Left lung (tissue), 10 donors: ENCODE results near the gene WDR83. TPM values are rescaled to one million over a fixed set of nuclear protein-coding genes. Genes with fewer than 3 reads are reported as not detected.
A peak's percentile ranks its signal among the peaks of the same experiment; 100 is the strongest.

Experiments used
- ATAC-seq: fragments of 200-7000 bp; cut with Tn5 transposase; one replicate; pipeline ENCODE4 v1.9.1; 2020; ENCODE audit warnings: moderate library complexity
- DNase-seq, 4 donors: peaks; one replicate each; pipeline ENCODE4 v3.0.0-alpha.2; 2013 to 2020
- H3K27ac ChIP-seq, 2 donors: fragments of 200-600 bp; sonication (generic) in 1 of 2; one replicate each; pipeline versions ENCODE4 v1.5.0 to v1.8.0; 2020 to 2021
- H3K27me3 ChIP-seq, 2 donors: fragments of 200-600 bp; sonication (generic) in 1 of 2; one replicate each; pipeline versions ENCODE4 v1.5.0 to v1.8.0; 2020 to 2021
- H3K36me3 ChIP-seq, 2 donors: fragments of 200-600 bp; sonication (generic) in 1 of 2; one replicate each; pipeline versions ENCODE4 v1.5.0 to v1.8.0; 2020 to 2021
- H3K4me1 ChIP-seq, 2 donors: fragments of 200-600 bp; one replicate each; pipeline ENCODE4 v1.8.0; 2021
- H3K4me3 ChIP-seq, 2 donors: fragments of 200-600 bp; sonication (generic) in 1 of 2; one replicate each; pipeline versions ENCODE4 v1.5.0 to v1.8.0; 2020 to 2021; ENCODE audit warnings: mild to moderate bottlenecking in 1 of 2
- H3K9me3 ChIP-seq, 2 donors: fragments of 200-600 bp; sonication (generic) in 1 of 2; one replicate each; pipeline versions ENCODE4 v1.5.0 to v1.8.0; 2020 to 2021
- intact Hi-C, 2 donors: fragments of 100-400 bp; cut with DNase I; formaldehyde crosslinking; loops; one replicate each; pipeline versions ENCODE4 v1.11.2 to v1.14.2; 2022
- polyA plus RNA-seq, 6 donors: library from polyadenylated mRNA; unstranded; fragments of 120-200 nt; gene quantifications; one replicate each; pipeline ENCODE4 v1.2.1, GENCODE V29; 2013; ENCODE audit not compliant: insufficient read length in 6 of 6
- total RNA-seq, 2 donors: library from RNA; stranded (reverse); fragmentation: NEBNext Ultra II Directional; extraction: Animal tissue kit (Norgen Biotek cat#: 25700); gene quantifications; one replicate each; pipeline ENCODE4 v1.2.1, GENCODE V29; 2021
- TF ChIP-seq, protein P1 (sequence below), 2 donors: fragments of 200-600 bp; sonication (generic) in 1 of 2; IDR thresholded peaks; one replicate each; pipeline versions ENCODE4 v1.5.0 to v1.8.0; 2021; ENCODE audit warnings: antibody characterized with exemption in 2 of 2
- donor health status: DM: no; HTN: yes; CAD: no.
- donor health status: DM: no; HTN: no; CAD: no.

WDR83 gene
- total and polyA plus RNA-seq, 8 donors, result 9.0 to 27.1 (median 22.8) TPM

DNA sequence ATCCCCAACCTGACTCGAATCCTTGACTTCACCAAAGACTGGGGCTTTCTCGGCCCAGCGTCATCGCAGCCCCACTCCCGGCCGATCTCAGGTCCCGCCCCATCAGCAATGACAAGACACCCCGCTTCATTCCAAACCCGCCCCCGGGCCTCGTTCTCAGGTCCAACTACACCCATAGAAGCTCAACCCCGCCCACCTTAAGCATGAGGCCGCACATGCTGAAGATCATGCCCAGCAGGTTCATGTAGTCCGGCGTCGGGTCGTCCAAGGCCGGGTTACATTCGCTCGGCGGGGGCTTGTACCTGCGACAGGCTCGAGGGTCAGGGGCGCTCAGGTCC lies 2.3 kb downstream of the WDR83 start:
- H3K4me3 ChIP-seq, result peak overlapping the region; percentile 79 to 91
- ATAC-seq (peak; percentile 8), DNase-seq (peak in 1 of 4 donors; percentile 46)
- no peaks in the 10 kb centered on the region for H3K27me3 ChIP-seq
- H3K27ac ChIP-seq, result peak overlapping the region; percentile 94 to 96
- peaks cover 22 to 61% of the 10 kb centered on the region in 2 donors for H3K4me1 ChIP-seq
- peaks cover 2 to 33% of the 10 kb centered on the region in 2 donors for H3K36me3 ChIP-seq
- no peaks in the 10 kb centered on the region for H3K9me3 ChIP-seq
- intact Hi-C loops, result no loop called here
- TF ChIP-seq, protein P1, sequence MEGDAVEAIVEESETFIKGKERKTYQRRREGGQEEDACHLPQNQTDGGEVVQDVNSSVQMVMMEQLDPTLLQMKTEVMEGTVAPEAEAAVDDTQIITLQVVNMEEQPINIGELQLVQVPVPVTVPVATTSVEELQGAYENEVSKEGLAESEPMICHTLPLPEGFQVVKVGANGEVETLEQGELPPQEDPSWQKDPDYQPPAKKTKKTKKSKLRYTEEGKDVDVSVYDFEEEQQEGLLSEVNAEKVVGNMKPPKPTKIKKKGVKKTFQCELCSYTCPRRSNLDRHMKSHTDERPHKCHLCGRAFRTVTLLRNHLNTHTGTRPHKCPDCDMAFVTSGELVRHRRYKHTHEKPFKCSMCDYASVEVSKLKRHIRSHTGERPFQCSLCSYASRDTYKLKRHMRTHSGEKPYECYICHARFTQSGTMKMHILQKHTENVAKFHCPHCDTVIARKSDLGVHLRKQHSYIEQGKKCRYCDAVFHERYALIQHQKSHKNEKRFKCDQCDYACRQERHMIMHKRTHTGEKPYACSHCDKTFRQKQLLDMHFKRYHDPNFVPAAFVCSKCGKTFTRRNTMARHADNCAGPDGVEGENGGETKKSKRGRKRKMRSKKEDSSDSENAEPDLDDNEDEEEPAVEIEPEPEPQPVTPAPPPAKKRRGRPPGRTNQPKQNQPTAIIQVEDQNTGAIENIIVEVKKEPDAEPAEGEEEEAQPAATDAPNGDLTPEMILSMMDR (IDR thresholded peaks at IDR 0.05), result no peak

DNA sequence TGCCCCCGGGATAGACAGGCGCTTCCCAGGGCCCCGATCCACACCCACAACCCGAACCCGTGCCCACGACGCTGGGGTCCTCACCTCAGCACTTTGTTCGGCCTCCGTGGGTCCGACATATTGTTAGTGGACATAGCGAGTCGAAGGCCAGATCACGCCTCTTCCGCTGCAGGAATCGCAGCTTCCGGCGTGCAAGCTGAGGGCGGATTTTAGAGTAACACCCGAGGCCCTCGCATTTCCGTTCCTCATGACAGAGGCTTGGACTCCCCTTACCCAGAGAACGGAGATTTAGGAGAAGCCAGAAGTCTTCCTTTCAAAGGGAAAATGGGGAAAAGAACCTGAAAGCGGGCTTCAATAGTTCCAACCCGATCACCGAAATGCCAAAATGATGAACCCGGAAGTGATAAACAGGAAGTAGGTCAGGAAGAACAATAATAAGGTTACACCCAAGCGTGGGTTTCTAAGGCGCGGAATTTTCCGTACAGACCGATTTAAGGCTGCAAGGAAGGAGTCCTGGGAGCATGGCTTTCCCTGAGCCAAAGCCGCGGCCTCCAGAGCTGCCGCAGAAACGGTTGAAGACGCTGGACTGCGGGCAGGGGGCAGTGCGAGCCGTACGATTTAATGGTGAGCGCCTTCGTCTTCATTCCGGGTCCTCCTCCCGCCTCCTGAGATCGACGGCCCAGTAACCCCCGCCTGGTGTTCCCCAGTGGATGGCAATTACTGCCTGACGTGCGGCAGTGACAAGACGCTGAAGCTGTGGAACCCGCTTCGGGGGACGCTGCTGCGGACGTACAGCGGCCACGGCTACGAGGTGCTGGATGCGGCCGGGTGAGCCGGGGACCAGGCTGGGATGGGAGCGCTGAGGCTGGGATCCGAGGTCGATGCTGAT lies 2.9 kb downstream of the WDR83 start:
- H3K36me3 ChIP-seq, result peaks cover 3 to 33% of the 10 kb centered on the region in 2 donors
- H3K4me1 ChIP-seq, result peaks cover 22 to 56% of the 10 kb centered on the region in 2 donors
- H3K27ac ChIP-seq, result peak overlapping the region; percentile 94 to 96
- no peaks in the 10 kb centered on the region for H3K9me3 ChIP-seq
- H3K4me3 ChIP-seq, result peak overlapping the region; percentile 79 to 91
- intact Hi-C loops, result loop anchor here in 1 of 2 donors (10.0 kb wide), 1 partner anchor 105 kb away; no protein-coding TSS in a partner anchor
- peak; percentile 82 to 90 (median 87) for DNase-seq
- no peaks in the 10 kb centered on the region for H3K27me3 ChIP-seq
- ATAC-seq, result peak; percentile 78
- TF ChIP-seq, protein P1 (IDR thresholded peaks at IDR 0.05), result no peak

DNA sequence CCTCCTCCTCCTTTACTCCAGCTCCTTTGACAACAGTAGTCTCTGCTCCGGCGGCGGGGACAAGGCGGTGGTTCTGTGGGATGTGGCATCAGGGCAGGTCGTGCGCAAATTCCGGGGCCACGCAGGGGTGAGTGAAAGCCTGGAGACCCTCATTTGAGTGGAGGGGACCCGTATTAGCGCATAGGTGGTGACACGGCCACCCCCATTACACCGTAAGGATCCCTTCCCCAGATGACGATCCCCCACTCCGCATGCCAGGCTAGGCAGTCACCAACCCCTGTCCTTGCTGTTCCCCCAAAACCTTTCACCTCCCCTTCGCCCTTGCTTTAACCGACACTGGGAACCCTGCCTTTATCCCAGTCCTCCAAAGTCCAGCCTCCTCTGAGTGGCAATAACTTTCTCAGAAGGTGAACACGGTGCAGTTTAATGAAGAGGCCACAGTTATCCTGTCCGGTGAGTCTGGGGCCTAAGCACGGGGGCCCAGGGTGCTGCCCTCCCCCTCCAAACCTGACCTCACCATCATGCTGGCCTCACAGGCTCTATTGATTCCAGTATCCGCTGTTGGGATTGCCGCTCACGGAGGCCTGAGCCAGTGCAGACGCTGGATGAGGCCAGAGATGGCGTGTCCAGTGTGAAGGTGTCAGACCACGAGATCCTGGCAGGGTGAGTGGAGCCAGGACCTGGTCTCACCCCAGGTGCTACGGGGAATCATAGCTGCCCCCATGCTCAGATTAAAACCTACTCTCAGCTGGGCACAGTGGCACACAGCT lies 3.7 kb downstream of the WDR83 start:
- no peaks in the 10 kb centered on the region for H3K9me3 ChIP-seq
- H3K27me3 ChIP-seq, result no peaks in the 10 kb centered on the region
- peak overlapping the region; percentile 94 to 96 for H3K27ac ChIP-seq
- TF ChIP-seq, protein P1 (IDR thresholded peaks at IDR 0.05), result no peak
- DNase-seq, result peak in 1 of 4 donors; percentile 80
- ATAC-seq, result no peak
- intact Hi-C loops, result loop anchor here in 1 of 2 donors (10.0 kb wide), 1 partner anchor 106 kb away; no protein-coding TSS in a partner anchor
- H3K36me3 ChIP-seq, result peaks cover 3 to 36% of the 10 kb centered on the region in 2 donors
- H3K4me3 ChIP-seq, result peak overlapping the region; percentile 79 to 91
- H3K4me1 ChIP-seq, result peaks cover 22 to 47% of the 10 kb centered on the region in 2 donors

DNA sequence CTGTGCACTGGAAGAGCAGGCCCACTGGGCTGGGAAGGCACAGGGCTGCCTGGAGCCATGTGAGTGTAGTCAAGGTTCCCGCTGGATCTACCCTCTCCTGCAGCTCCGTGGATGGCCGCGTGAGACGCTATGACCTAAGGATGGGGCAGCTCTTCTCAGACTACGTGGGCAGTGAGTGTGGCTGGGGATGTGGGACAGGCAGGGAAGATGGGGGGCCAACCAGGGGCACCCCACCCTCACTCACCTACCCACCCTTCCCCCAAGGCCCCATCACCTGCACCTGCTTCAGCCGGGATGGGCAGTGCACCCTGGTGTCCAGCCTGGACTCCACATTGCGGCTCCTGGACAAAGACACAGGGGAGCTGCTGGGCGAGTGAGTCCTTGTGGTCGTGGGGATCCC lies 6.1 kb downstream of the WDR83 start:
- Histone ChIP-seq H3K4me1 (peaks cover 14 to 37% of the 10 kb centered on the region in 2 donors), H3K9me3 (no peaks in the 10 kb centered on the region), H3K27me3 (no peaks in the 10 kb centered on the region), H3K4me3 (no peak overlapping the region), H3K27ac (no peak overlapping the region), H3K36me3 (peaks cover 3 to 60% of the 10 kb centered on the region in 2 donors)
- no peak for DNase-seq
- intact Hi-C loops, result loop anchor here in 1 of 2 donors (10.0 kb wide), 1 partner anchor 108 kb away; no protein-coding TSS in a partner anchor
- no peak for ATAC-seq
- TF ChIP-seq, protein P1 (IDR thresholded peaks at IDR 0.05), result no peak
